ENCODE data around the gene CEMIP.

DNA sequence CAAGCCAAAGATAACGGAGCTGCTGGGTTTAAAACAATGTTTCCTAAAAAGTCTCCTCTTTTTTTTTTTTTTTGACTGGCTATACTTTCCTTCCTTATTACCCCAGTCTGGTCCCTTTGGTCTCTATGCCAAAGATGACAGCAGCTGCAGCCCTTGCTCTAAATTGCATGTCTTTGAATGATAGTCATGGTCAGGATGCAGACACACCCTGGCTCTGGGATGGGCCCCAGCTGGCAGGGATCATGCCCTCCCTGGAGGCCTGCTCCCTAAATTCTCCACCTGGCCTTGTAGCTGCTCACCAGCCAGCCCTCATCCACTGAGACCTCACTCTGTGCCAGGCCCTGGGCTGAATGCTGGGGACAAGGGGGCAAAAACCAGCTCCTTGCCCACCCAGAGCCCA, 114.6 kb downstream of the CEMIP start:
- TF ChIP-seq CTCF (IDR thresholded peaks at IDR 0.05): no peak
- no peak for TF ChIP-seq POLR2A (IDR thresholded peaks at IDR 0.05)
